A204.1 (cell line): ENCODE data around the gene GPR65.

Experiments used
- FAIRE-seq: peaks from 2 replicates; lab custom pipeline; 2012; peaks lifted over from hg19 to GRCh38; lab: Jason Lieb, UNC

The GPR65 gene, protein sequence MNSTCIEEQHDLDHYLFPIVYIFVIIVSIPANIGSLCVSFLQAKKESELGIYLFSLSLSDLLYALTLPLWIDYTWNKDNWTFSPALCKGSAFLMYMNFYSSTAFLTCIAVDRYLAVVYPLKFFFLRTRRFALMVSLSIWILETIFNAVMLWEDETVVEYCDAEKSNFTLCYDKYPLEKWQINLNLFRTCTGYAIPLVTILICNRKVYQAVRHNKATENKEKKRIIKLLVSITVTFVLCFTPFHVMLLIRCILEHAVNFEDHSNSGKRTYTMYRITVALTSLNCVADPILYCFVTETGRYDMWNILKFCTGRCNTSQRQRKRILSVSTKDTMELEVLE

DNA sequence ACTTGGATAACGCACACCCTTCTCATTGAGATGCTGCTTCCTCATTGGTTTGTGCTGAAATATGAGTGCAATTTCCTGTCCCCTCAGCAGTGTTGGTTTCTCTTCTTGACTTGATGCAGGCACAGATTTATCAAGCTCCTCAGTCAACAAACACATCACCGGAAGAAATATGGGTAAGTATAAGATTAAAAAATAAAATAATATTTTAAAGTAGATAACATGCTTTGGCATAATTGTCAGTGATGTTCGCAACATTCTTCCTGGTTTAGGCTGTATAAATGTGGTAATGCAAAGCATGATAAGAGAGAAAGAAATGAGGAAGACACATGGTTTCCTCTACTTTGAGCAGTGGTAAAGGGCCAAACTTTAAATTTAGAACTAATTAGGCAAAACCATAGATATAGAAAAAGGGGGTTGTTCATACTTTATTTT, at the start of gene GPR65:
Gene GPR65, plus strand, starts transcription at position 86 of the 432 bp plus-strand sequence. CDS start 5,713 bp downstream, outside the sequence.
- FAIRE-seq, result no peak

DNA sequence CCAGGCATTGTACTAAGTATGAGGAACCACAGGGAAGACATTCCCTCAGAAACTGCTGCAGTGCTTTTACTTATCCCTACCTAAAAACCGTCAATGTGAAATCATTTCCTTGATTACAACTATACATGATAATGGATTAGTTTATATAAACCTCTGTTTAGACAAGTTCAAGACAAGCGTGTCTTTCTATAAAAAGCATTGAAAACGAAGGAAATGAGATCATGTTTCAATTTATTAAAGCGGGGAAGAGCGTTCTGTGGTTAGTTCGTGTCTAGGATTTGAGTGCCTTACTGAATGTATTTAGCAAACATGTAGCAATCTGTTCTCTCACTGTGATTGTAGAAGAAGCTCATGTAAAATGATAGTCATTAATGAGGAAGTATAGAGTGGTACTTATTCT, 49.4 kb upstream of the GPR65 start:
- no peak for FAIRE-seq

DNA sequence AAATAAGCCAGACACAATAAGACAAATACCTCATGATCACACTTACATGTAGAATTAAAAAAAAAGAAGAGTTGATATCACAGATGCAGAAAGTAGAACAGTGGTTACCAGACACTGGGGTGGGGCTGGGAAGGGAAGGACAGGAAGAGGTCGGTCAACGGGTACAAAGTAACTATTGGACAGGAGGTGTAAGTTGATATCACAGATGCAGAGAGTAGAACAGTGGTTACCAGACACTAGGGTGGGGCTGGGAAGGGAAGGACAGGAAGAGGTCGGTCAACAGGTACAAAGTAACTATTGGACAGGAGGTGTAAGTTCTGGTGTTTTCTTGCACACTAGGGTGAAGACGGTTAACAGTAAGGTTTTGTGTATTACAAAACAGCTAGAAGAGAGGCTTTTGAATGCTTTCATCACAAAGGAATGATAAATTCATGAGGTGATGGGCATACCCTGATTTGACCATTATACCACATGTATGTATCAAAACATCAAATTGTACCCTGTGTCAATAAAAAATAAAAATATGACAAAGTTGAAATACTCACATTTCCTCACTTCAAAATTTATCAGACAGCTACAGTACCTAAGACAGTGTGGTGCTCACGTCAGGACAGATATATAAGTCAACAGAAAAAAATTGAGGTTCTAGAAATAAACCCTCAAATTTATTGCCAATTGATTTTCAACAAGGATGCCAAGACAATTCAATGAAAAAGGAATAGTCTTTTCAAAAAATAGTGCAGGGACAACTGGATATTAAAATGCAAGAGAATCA, 44.7 kb upstream of the GPR65 start:
- no peak for FAIRE-seq

DNA sequence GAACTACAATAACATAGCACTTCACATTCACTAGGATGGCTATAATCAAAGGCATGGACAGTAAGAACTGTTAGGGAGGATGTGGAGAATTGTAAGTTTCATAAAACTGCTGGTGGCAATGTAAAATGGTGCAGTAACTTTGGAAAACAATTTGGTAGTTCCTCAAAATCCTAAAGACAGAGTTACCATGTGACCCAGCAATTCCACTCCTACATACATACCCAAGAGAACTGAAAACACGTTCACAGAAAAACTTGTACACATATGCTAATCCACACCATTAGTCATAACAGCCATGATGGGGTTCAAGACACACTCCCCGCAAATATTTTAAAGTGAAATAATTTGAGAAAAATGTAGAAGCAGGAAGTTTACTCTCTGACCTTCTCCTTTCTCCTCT, 43.7 kb upstream of the GPR65 start:
- no peak for FAIRE-seq

DNA sequence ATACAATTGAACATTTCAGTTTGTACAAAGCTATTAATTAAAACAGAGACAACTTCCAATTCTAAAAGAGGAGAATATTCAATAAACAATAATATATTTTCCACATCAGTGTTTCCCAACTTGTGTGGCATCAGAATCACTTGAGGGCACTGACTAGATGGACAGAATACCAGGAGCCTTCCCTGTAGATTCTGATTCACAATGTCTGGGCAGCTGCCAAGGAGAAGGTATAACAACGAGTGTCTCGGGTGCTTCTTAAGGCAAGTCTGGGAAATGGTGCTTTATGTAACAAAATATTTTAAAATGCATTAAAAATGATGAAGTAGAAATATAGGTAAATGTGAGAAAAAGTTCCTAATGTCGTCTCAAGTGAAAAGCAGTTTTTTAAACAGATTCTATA, 38.1 kb upstream of the GPR65 start:
- no peak for FAIRE-seq

DNA sequence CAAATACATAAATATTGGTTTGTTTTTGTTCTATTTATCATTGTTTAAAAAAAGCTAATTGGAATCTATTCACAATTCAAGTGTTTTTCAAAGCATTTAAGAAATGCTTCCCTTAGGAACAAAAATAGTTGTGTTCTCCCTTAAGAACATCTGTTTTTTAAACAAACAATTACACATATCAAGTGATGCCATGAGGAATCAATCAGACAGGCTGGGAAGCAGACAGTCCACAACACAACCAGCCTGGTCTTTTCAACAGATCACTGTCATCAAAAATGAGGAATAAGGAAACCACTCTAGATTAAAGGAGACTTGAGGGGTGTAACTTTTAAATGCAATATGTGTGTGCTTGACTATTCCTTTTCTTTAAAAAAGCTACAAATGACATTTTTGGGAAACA, 37.4 kb upstream of the GPR65 start:
- FAIRE-seq, result no peak

DNA sequence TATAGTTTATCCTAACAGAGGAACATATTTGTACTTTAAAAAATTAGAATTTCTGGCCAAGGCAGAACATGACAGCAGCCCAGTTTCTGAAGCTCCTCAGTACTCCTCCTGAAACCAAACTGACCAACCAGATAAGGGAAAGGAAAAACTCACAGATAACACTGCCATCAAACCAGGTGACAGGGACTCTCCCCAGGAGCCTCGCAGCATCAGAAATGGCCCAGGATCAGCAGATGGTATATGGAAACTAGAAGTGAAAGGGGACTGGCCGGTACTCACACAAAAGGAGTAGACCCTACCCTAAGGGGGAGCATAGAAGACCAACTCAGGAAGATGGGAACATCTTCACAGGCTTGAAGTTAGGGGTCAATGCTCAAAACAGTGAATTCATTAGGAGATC, 33.9 kb upstream of the GPR65 start:
- FAIRE-seq, result no peak

DNA sequence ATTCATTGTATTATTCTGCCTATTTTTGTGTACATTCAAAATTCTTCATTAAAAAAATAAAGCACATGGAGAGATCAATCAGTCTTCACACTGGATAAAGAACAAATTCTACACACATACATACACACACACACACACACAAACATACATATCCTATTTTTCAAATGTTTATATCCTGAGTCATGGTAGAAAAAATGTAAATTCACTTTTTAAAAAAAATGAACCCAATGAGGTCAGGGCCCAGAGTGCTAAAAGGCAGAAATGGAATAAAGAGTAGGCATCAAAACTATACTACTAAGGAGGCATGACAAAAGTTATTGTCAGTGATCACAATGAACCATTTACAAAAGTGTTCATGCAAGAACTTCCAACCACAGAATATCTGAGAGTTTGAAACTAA, 29.3 kb upstream of the GPR65 start:
- FAIRE-seq, result no peak

DNA sequence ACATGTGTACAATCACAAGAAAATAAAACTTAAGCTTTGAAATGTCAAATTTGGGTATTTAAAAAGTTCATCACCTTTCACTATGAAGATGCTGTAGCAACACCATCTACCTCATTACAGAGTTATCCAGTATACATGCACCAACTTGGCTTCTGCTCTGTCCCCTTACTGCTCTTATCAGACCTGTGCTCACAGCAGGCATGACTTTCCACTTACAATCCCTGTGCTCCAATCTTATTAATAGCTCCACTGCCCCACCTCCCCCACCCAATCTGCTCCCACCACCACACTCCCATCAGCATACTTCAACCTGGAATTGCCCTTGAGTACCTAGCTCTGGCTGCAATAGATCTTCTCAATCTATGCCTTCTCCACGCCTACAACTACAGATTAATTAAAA, 25.2 kb upstream of the GPR65 start:
- no peak for FAIRE-seq

DNA sequence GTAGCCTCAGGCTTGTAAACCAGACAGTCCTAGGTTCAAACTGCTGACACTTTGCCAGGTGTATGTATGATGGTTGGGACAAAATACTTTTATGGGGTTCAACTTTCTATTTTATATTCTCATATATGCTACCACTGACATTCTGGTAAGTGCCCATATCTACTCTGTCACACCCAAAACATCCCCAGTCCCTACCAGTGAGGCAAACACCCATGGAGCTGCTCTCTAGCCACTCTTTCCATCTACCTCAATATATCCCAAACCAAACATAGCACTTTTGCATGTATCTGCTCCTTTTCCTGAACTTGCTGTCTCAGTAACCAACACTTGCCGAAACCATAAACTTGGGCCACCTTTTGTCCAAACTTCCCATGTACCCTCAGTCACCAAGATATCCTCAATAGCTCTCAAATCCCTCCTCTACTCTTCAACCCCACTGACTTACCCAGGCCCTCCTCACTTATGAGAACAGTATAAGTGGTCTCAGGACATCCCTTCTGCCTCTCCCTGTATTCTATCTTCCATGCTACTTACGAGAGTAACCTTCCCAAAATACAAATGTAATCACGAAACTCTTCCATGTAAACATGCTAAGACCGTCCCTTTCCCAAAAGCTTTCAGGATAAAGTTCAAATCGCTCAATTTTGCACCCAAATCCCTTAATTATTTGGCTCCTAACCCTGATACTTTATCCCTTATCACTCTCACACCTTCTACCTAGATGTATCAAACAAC, 15.5 kb upstream of the GPR65 start:
- FAIRE-seq, result no peak

DNA sequence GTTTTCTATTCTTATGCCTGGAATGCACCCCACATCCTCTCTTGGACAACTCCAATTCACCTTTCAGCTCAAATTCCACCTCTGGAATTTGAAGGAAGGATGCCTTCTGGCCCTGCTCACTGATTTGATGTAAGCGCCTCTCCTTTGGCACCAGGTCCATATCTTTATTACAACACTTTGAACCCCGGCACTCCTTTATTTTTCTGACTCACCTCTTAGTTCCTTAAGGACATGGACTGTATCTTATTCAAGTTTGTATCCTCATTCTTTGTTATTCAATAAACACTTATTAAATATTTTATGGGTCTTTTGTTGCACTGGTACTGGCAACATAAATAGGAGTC, 15.0 kb upstream of the GPR65 start:
- no peak for FAIRE-seq

DNA sequence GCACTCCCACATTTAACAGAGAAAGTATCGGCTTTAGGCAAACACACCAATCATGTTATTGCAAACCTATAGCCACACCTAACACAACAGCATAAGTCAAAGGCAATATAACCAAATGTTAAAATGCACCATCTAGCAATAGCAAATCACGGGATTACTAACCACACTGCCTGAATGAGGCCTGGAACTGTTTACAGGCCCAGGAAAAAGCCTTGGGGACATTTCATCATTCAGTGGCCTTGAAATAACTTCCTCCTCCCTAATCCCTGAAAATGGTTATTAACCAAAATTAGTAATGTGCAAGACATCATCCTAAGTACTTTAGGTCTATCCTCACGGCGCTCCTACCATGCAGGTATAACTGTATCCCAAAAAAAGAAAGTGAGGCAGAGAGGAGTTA, 14.3 kb upstream of the GPR65 start:
- FAIRE-seq, result no peak

DNA sequence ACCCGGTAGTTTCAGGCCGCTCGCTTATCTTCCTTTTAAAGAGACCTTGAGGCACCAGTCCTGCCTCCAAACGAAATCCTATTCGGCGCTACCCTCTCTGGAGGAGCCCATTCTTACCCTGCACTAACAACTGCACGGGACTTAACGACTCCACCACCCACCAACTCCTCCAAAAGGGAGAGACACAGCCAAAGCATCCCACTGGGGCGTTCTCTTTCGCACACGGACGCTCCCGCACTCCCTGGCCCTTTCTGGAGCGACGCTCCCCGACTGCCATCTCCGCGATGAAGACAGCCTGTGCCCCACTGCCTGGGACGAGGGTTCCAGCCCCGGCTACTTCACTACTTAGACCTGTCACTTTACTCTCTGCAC, 12.6 kb upstream of the GPR65 start:
- no peak for FAIRE-seq

DNA sequence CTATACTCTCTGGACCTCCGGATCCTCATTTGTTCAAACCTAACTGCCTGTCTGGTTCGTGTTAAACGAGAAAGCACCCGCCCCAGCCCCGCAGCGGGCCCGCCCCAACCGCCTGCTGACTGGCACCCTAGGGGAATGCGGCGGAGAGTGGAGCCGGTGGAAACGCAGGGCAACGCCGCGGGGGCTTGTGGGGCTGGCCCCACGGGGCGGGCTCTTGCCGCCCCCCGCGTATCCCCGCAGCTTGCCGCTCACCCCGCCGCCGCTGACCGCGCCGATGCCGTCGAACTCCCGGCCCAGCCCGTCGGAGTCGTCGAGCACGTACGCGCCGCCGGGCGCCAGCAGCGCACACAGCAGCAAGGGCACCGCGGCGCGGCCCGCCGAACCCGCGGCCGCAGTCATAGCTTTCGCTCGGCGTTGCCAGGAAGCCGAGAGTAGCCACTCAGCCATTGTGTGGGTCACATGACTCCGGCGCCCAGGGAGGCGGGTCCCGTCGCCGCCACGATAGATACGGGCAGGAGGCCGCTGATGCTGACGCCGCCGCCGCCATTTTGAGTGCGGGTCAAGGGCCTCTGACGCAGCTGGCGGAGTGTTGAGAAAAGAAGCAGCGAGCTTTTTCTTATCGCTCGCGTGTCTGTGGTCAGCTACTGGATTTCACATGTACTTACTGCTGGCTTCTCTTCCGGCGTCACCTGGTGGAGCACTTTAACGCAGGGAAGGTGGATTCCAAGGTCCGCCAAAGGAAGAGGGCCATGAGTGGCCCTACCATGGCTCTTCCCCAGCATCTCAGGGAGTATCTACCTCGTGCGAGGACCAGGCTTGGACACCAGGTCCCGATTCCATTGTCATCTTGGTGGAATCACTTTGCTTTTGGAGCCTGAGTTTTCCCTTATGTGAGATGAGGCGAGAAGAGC, 12.0 kb upstream of the GPR65 start, which contains the start of gene GALC:
Gene GALC, minus strand, starts transcription at position 465 of the 911 bp plus-strand sequence. Its CDS starts 18 bp downstream, at position 447.
- FAIRE-seq, result no peak

DNA sequence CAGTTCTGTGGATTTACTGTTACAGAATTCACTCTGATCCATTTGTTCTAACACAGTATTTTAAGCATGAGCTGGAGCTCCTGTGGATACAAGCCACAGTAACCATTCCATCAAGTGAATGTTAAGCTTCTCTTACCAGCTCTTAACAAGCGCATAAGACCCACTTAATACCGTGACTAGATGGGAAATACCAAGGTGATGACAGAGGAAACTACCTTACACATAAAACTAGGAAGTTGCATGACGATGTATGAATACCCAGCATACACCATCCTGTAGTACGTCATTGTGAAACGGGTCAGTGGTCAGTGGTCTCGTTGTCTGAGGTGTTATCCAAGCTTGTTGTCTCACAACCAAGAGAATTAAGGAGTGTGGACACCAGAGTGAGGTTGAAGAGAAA, 10.0 kb upstream of the GPR65 start:
- no peak for FAIRE-seq

DNA sequence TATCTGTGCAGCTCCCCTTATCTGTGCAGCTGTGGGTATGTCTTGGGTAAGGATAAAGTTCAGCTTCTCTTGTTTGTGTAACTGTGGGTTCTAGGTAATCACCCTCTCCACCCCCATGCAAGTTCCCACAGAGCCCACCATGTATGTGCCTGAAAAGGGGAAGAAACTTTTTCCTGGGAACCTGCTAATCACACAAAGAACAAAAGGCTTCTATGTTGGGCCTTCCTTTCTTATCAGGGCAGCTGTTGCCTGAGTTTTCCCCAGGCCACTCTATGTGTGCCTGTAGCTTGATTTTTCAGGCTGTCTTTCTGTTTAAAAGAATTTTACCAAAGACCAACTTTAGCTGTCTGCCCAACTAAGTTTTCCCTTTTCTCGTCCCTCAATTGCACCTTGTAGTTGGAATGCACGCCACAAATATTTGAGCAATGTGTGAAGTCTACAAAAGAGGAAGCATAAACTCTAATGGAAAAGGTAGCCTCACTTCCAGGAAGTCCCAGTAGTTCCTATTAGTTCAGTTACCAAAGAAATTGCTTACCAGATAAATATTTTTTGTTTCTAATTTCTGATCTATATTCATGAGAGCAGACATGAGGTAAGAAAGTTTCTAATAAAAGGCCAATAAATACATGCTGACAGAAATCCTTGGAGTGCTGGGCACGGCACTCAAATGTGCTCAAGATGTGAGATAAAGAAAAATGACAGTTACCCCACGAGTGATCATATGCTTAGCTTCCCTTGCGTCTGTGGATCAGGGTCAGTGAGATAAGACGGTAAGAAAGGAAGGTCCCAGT, 9.2 kb upstream of the GPR65 start:
- no peak for FAIRE-seq

DNA sequence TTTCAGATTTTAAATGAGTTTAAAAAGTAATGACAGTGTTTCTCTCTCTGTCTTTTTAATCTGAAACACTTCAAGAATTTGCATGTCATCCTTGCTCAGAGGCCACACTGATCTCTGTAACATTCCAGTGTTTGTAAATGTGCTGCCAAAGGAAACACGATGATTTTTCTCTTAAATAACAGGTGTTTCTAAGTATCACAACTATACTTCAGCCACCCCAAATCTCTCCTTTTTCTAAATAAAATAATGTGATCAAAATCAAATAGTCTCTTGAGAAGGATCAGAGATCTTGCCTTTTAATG, 8.7 kb upstream of the GPR65 start:
- no peak for FAIRE-seq

DNA sequence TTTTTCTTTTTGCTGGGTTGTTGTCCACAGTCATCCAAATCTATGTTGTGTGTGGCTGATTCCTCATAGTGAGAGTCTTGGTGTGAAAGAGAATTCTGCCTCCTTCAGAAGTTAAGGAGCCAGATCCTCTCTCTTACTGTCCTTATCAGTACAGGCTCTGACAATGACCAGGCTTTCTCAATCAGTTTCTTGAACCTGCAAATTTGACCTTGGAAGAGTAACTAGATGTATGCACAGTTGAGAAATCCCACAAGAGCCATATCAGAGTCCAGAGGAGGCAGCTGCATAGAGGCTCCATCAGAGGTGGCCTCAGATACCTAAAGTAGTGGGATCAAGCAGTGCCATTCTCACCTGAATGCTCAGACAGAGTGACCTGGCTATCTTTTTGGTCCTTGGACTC, 6.5 kb upstream of the GPR65 start:
- FAIRE-seq, result no peak

DNA sequence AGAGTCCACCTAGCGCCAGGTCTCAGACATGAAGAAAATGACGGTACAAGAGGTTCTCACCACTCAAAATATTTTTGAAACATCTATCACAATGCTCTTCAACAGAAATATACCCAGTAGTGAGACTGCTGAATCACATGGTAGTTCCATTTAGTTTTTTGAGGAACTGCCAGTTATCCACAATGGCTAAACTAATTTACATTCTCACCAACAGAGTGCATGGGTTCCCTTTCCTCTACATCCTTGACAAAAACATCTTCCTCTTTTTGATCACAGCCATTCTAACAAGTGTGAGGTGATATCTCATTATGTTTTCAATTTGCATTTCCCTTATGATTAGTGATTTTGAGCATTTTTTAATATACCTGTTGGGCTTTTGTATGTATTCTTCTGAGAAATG, 5.7 kb upstream of the GPR65 start:
- no peak for FAIRE-seq

DNA sequence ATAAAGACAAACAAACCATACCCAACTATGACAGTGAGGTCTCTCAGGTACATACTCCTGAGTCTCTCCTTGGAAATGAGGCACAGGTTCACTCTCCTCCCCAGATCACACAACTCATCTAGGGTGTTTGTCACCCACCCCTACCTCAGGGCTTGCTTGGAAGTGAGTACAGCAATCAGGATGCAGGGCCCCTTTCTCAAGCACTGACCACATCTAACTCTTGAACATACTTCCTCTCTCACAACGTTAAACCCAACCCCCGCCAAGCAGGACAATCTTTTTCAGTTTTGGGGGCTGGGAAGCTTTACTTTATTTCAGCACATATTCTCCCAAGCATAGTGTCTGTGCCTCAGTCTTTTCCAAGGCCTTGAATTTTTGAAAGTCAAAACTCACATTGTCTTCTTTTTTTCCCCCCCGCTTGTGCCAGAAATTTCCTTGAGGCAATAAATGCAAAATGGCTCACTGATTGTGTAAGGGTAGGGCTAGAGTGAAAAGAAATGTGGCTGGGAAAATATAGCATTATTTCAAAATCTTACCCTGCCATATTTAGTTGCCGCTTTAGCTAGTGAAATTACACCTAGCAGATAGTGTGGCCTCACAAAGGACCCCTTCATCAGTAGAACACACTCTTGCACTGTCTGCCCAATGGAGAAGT, 2.4 kb upstream of the GPR65 start:
- no peak for FAIRE-seq

DNA sequence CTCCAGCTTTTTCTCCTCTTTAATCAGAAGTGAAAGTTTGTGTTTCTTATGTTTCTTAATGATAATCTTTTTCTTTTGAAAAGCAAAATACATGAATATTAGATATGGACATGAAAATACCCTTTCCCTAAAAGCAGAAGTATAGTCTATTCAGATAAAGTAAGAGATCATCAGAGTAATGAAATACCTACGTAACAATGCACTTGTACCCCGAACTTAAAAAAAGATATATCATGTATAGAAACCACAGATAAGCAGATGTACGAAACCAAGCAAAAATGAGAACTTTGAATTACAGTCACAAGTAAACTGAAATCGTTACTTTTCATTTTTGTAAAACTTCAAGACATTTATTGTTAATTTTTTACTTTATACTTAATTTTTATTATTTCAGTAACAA, 1.5 kb upstream of the GPR65 start:
- peak; percentile 19 for FAIRE-seq
